ENCODE data around the gene ATF5. TPM values are rescaled to one million over a fixed set of nuclear protein-coding genes. Genes with fewer than 3 reads are reported as not detected.

The ATF5 gene
- total and polyA plus RNA-seq, 2 donors from 2014 or later, result 22.7 to 36.4 TPM

- no peak overlapping the region for H3K4me3 ChIP-seq (ENCODE audit: low read length in 3 of 3)
- DNase-seq, result no peak
- no peak overlapping the region for H3K27ac ChIP-seq (ENCODE audit: low read depth in 2 of 2, low read length in 2 of 2)
- no peak for FAIRE-seq
- H3K36me3 ChIP-seq (ENCODE audit: control insufficient read depth in 2 of 3, insufficient read depth in 3 of 3, low read length in 3 of 3), result peaks cover 2 to 19% (median 4%) of the 10 kb centered on the region in 3 donors
- no peak overlapping the region for H3K9ac ChIP-seq (ENCODE audit: low read length in 3 of 3)
- no peaks in the 10 kb centered on the region for H3K4me1 ChIP-seq (ENCODE audit: control insufficient read depth in 2 of 3, insufficient read depth in 2 of 3, low read depth in 1 of 3, low read length in 3 of 3)
- intact Hi-C loops (cut with DNase I), result no loop called here
- H3K27me3 ChIP-seq (ENCODE audit: control insufficient read depth, insufficient read depth, low read length), result no peaks in the 10 kb centered on the region
- no peaks in the 10 kb centered on the region for H3K9me3 ChIP-seq (ENCODE audit: control insufficient read depth in 2 of 3, insufficient read depth in 1 of 3, low read length in 3 of 3)
- TF ChIP-seq CTCF (IDR thresholded peaks at IDR 0.05; ENCODE audit: borderline replicate concordance, extremely low read depth, insufficient read depth), result no peak
Measured at GRCh38 chr19:49904136-49904535, 24.9 kb upstream of the ATF5 start.

GRCh38 chr19:49906879-49907564, 22.0 kb upstream of the ATF5 start:
- no peak for TF ChIP-seq CTCF (IDR thresholded peaks at IDR 0.05; ENCODE audit: borderline replicate concordance, extremely low read depth, insufficient read depth)
- H3K9ac ChIP-seq (ENCODE audit: low read length in 3 of 3), result no peak overlapping the region
- no peak overlapping the region for H3K27ac ChIP-seq (ENCODE audit: low read depth in 2 of 2, low read length in 2 of 2)
- H3K9me3 ChIP-seq (ENCODE audit: control insufficient read depth in 2 of 3, insufficient read depth in 1 of 3, low read length in 3 of 3), result no peaks in the 10 kb centered on the region
- peaks cover 0 to 7% (median 0%) of the 10 kb centered on the region in 3 donors for H3K4me1 ChIP-seq (ENCODE audit: control insufficient read depth in 2 of 3, insufficient read depth in 2 of 3, low read depth in 1 of 3, low read length in 3 of 3)
- H3K27me3 ChIP-seq (ENCODE audit: control insufficient read depth, insufficient read depth, low read length), result no peaks in the 10 kb centered on the region
- H3K36me3 ChIP-seq (ENCODE audit: control insufficient read depth in 2 of 3, insufficient read depth in 3 of 3, low read length in 3 of 3), result peaks cover 2 to 22% (median 4%) of the 10 kb centered on the region in 3 donors
- intact Hi-C loops (cut with DNase I), result no loop called here
- DNase-seq, result no peak
- no peak overlapping the region for H3K4me3 ChIP-seq (ENCODE audit: low read length in 3 of 3)
- FAIRE-seq, result no peak

- FAIRE-seq, result no peak
- intact Hi-C loops (cut with DNase I), result no loop called here
Measured at GRCh38 chr19:49907745-49908446, 21.1 kb upstream of the ATF5 start.

More at GRCh38 chr19:49907745-49908446, 21.1 kb upstream of the ATF5 start:
- Histone ChIP-seq H3K4me3 (ENCODE audit: low read length in 3 of 3) (no peak overlapping the region), H3K4me1 (ENCODE audit: control insufficient read depth in 2 of 3, insufficient read depth in 2 of 3, low read depth in 1 of 3, low read length in 3 of 3) (peaks cover 0 to 7% (median 0%) of the 10 kb centered on the region in 3 donors), H3K27ac (ENCODE audit: low read depth in 2 of 2, low read length in 2 of 2) (no peak overlapping the region), H3K9ac (ENCODE audit: low read length in 3 of 3) (no peak overlapping the region), H3K9me3 (ENCODE audit: control insufficient read depth in 2 of 3, insufficient read depth in 1 of 3, low read length in 3 of 3) (no peaks in the 10 kb centered on the region), H3K27me3 (ENCODE audit: control insufficient read depth, insufficient read depth, low read length) (no peaks in the 10 kb centered on the region), H3K36me3 (ENCODE audit: control insufficient read depth in 2 of 3, insufficient read depth in 3 of 3, low read length in 3 of 3) (peaks cover 2 to 26% (median 4%) of the 10 kb centered on the region in 3 donors)
- no peak for DNase-seq
- no peak for TF ChIP-seq CTCF (IDR thresholded peaks at IDR 0.05; ENCODE audit: borderline replicate concordance, extremely low read depth, insufficient read depth)
